ENCODE measurements around the gene NUDT12.

Gene NUDT12

GRCh38 chr5:103562453-103563157 is at the start of gene NUDT12:
Gene NUDT12, minus strand, starts transcription at chr5:103562789. Its CDS starts 2,541 bp downstream, at chr5:103560248.
- no peak for DNase-seq

GRCh38 chr5:103607346-103607745 is 44.8 kb upstream of the NUDT12 start:
- DNase-seq = no peak

GRCh38 chr5:103605277-103605676 is 42.7 kb upstream of the NUDT12 start:
- no peak for DNase-seq

GRCh38 chr5:103602438-103602837 is 39.8 kb upstream of the NUDT12 start:
- DNase-seq = no peak

GRCh38 chr5:103601314-103601713 is 38.7 kb upstream of the NUDT12 start:
- no peak for DNase-seq

GRCh38 chr5:103600086-103600485 is 37.5 kb upstream of the NUDT12 start:
- no peak for DNase-seq

GRCh38 chr5:103598997-103599566 is 36.5 kb upstream of the NUDT12 start:
- no peak for DNase-seq

GRCh38 chr5:103590221-103590620 is 27.6 kb upstream of the NUDT12 start:
- no peak for DNase-seq

- no peak for DNase-seq
Observed at GRCh38 chr5:103589776-103590175, 27.2 kb upstream of the NUDT12 start.

GRCh38 chr5:103589357-103589756 is 26.8 kb upstream of the NUDT12 start:
- DNase-seq = no peak

- peak in 1 of 2 experiments; percentile 18 for DNase-seq
Observed at GRCh38 chr5:103587185-103587748, 24.7 kb upstream of the NUDT12 start.

GRCh38 chr5:103582364-103582763 is 19.8 kb upstream of the NUDT12 start:
- peak; percentile 40 to 46 for DNase-seq

GRCh38 chr5:103573411-103573810 is 10.8 kb upstream of the NUDT12 start:
- no peak for DNase-seq

- DNase-seq = no peak
Observed at GRCh38 chr5:103572454-103572853, 9.9 kb upstream of the NUDT12 start.

- no peak for DNase-seq
Observed at GRCh38 chr5:103571730-103572129, 9.1 kb upstream of the NUDT12 start.

- DNase-seq = no peak
Observed at GRCh38 chr5:103569313-103570060, 6.9 kb upstream of the NUDT12 start.

GRCh38 chr5:103565719-103566118 is 3.1 kb upstream of the NUDT12 start:
- DNase-seq = no peak

- DNase-seq = no peak
Observed at GRCh38 chr5:103561685-103562452, 720 bp downstream of the NUDT12 start.

GRCh38 chr5:103560826-103561225 is 1.8 kb downstream of the NUDT12 start:
- no peak for DNase-seq

GRCh38 chr5:103546858-103547257 is 15.7 kb downstream of the NUDT12 start:
- DNase-seq = no peak

GRCh38 chr5:103542441-103542840 is 20.1 kb downstream of the NUDT12 start:
- DNase-seq = no peak

- DNase-seq = no peak
Observed at GRCh38 chr5:103541569-103541968, 21.0 kb downstream of the NUDT12 start.

GRCh38 chr5:103541114-103541513 is 21.5 kb downstream of the NUDT12 start:
- DNase-seq = no peak

Measured in AML-193 (cell line).